ENCODE data around the gene LIN28B.

GRCh38 chr6:104908888-104909525 lies 47.9 kb upstream of the LIN28B start:
- TF ChIP-seq POLR2A (IDR thresholded peaks at IDR 0.05) (no peak), CTCF (IDR thresholded peaks at IDR 0.05) (no peak)

All from adrenal gland (tissue), 5 donors.